Muscle of leg (tissue), 11 donors: Measurements from ENCODE around the gene PCID2. TPM values are rescaled to one million over a fixed set of nuclear protein-coding genes. Genes with fewer than 3 reads are reported as not detected.

Experiments
- DNase-seq: peaks from one replicate; pipeline ENCODE4 v3.0.0; 2013
- H3K27ac ChIP-seq: one replicate; pipeline ENCODE4 v1.5.1; 2013; ENCODE audit warnings: mild to moderate bottlenecking, low read length, control low read depth
- H3K27me3 ChIP-seq: one replicate; pipeline ENCODE4 v1.6.1; 2013; ENCODE audit warnings: low read length; ENCODE audit not compliant: control insufficient read depth, insufficient read depth
- H3K36me3 ChIP-seq: one replicate; pipeline ENCODE4 v1.6.1; 2013; ENCODE audit warnings: low read length; ENCODE audit not compliant: control insufficient read depth, insufficient read depth
- H3K4me1 ChIP-seq: one replicate; pipeline ENCODE4 v1.6.1; 2013; ENCODE audit warnings: low read length; ENCODE audit not compliant: control insufficient read depth, insufficient read depth
- H3K4me3 ChIP-seq: one replicate; pipeline ENCODE4 v1.5.1; 2013; ENCODE audit warnings: low read length, control low read depth
- H3K9me3 ChIP-seq: replicated peaks from 2 replicates; pipeline ENCODE4 v1.6.1; 2013; ENCODE audit warnings: low read depth, low read length; ENCODE audit not compliant: control insufficient read depth
- WGBS: methylation state at CpG from one replicate; pipeline ENCODE4 v1.1.5; 2013; ENCODE audit warnings: missing lambda C conversion rate; ENCODE audit not compliant: insufficient coverage; 5-methylcytosine and 5-hydroxymethylcytosine counted together
- polyA plus RNA-seq, 8 donors: library from polyadenylated mRNA; unstranded; fragments of 120-200 nt; gene quantifications; one replicate each; pipeline versions ENCODE4 v1.2.1 to v1.2.3, GENCODE V29; 2013; ENCODE audit warnings: inconsistent platforms in 1 of 8, low replicate concordance in 1 of 8; ENCODE audit not compliant: insufficient read length in 8 of 8, insufficient read depth in 1 of 8
- total RNA-seq: library from RNA; stranded (reverse); fragments of 120-200 nt; gene quantifications from one replicate; pipeline ENCODE4 v1.2.4, GENCODE V29; 2013

Gene PCID2
- total and polyA plus RNA-seq, 9 donors = 34.6 to 44.3 (median 37.2) TPM

DNA sequence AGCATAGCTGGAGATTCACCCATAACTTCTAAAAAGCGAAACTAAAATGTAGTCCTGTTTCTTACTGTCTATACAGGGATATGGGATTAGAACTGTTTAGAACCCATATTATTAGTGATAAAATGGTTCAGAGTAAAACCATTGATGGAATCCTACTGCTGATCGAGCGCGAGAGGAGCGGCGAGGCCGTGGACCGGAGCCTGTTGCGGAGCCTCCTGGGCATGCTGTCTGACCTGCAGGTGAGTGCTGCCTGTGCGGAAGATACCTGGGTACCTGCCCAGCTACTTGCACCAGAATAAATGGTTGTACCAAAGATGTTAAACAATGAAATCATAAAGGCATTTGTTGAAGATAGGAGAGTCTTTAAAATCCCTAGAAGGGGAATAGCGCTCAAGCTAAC lies 24.6 kb upstream of the PCID2 start:
- WGBS = 96% methylated on average over 8 of the region's 11 CpGs
- no peaks in the 10 kb centered on the region for H3K9me3 ChIP-seq
- H3K4me3 ChIP-seq = no peak overlapping the region
- DNase-seq = no peak
- H3K27ac ChIP-seq = no peak overlapping the region
- H3K4me1 ChIP-seq = no peaks in the 10 kb centered on the region
- no peaks in the 10 kb centered on the region for H3K27me3 ChIP-seq
- H3K36me3 ChIP-seq = peaks cover 58% of the 10 kb centered on the region

DNA sequence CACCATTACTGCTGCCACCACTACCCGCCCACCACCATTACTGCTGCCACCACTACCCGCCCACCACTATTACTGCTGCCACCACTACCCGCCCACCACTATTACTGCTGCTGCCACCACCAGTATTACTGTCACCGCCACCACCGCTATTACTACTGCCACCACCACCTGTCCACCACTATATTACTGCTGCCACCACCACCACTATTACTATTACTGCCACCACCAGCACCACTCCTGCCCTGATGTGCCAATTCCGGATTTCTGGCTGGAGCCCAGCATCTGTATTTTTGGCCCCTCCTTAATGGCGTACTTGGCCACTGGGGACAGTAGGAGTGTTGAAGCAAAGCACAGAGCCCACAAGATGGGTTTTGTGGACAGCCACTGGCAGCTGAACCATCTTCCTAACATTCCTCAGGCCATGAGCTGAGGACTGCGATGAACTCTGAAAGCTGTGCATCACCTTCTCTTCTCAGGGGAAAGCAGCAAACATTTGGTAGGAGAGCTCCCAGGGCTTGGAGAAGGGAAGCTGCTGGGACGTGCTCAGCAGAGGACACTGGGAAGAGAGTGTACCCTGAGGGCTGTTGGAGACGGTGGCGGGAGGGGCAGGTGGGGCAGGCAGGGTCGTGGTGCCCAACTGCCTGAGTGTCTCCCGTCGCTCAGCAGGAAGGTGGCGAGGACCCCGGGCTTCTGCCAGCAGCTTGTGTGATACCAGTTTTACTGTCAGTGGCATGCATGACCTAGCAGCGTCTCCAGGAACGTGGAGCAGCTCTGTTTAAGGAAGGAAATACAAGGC lies 23.9 kb upstream of the PCID2 start:
- no peak overlapping the region for H3K4me3 ChIP-seq
- DNase-seq = no peak
- H3K27ac ChIP-seq = no peak overlapping the region
- no peaks in the 10 kb centered on the region for H3K27me3 ChIP-seq
- H3K9me3 ChIP-seq = no peaks in the 10 kb centered on the region
- WGBS = 88% methylated on average over 15 of the region's 18 CpGs
- peaks cover 59% of the 10 kb centered on the region for H3K36me3 ChIP-seq
- H3K4me1 ChIP-seq = no peaks in the 10 kb centered on the region

- Histone ChIP-seq H3K27me3 (no peaks in the 10 kb centered on the region), H3K4me1 (no peaks in the 10 kb centered on the region), H3K27ac (no peak overlapping the region), H3K4me3 (no peak overlapping the region), H3K36me3 (peaks cover 62% of the 10 kb centered on the region), H3K9me3 (no peaks in the 10 kb centered on the region)
- no peak for DNase-seq
- WGBS = 74% methylated on average over 13 of the region's 14 CpGs
Measured at GRCh38 chr13:113231306-113232207, 23.1 kb upstream of the PCID2 start.

- Histone ChIP-seq H3K9me3 (no peaks in the 10 kb centered on the region), H3K27ac (no peak overlapping the region), H3K27me3 (no peaks in the 10 kb centered on the region), H3K4me1 (no peaks in the 10 kb centered on the region), H3K36me3 (peaks cover 67% of the 10 kb centered on the region), H3K4me3 (no peak overlapping the region)
- WGBS = 94% methylated on average over 15 of the region's 20 CpGs
- no peak for DNase-seq
Measured at GRCh38 chr13:113229791-113230190, 21.3 kb upstream of the PCID2 start.

DNA sequence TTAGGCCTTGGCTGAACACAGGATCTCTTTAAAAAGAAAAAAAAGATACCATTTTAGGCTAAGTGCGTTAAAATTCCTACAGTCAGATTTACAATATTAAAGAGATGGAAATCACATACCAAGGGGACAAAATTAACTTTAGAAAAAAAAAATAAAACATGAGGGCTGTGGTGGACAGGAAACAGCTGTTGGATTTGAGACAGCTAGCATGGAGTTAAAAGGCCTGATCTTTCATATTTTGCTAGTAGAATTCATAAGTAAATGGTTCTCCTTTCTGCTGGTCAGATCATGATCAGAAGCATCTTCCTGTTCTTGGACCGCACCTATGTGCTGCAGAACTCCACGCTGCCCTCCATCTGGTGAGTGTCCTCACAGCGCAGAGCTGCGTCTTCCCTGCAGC lies 20.7 kb upstream of the PCID2 start:
- H3K27me3 ChIP-seq = no peaks in the 10 kb centered on the region
- no peak overlapping the region for H3K4me3 ChIP-seq
- H3K36me3 ChIP-seq = peaks cover 66% of the 10 kb centered on the region
- DNase-seq = no peak
- no peak overlapping the region for H3K27ac ChIP-seq
- H3K4me1 ChIP-seq = no peaks in the 10 kb centered on the region
- WGBS = 100% methylated on average over 1 of the region's 5 CpGs
- no peaks in the 10 kb centered on the region for H3K9me3 ChIP-seq

GRCh38 chr13:113226873-113227450 lies 18.5 kb upstream of the PCID2 start:
- H3K4me1 ChIP-seq = no peaks in the 10 kb centered on the region
- WGBS = 69% methylated on average over 5 of the region's 7 CpGs
- DNase-seq = no peak
- H3K27ac ChIP-seq = no peak overlapping the region
- H3K9me3 ChIP-seq = no peaks in the 10 kb centered on the region
- no peak overlapping the region for H3K4me3 ChIP-seq
- H3K36me3 ChIP-seq = peaks cover 77% of the 10 kb centered on the region
- H3K27me3 ChIP-seq = no peaks in the 10 kb centered on the region

DNA sequence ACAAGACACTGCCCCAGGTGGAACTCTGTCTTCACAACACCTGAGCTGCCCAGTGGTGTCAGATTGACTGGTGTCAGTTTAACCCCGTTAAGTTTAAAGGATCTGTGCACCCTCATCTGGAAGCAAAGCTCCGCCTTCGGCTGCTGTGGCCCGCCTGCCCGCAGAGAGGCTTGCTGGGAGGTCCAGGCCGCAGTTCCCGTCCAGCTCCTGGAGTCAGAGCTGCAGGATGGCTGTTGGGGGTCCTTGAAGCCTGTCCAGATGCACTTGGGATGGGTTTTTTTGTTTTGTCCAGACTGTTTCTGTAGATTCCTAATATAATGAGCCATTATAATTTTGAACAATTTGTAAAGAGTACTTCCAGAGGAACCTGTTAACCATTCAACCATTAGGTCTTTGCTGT lies 17.0 kb upstream of the PCID2 start:
- WGBS = 67% methylated on average over 1 of the region's 7 CpGs
- no peak for DNase-seq
- no peak overlapping the region for H3K27ac ChIP-seq
- H3K27me3 ChIP-seq = no peaks in the 10 kb centered on the region
- no peaks in the 10 kb centered on the region for H3K9me3 ChIP-seq
- H3K4me3 ChIP-seq = no peak overlapping the region
- no peaks in the 10 kb centered on the region for H3K4me1 ChIP-seq
- H3K36me3 ChIP-seq = peaks cover 83% of the 10 kb centered on the region

- DNase-seq = no peak
- Histone ChIP-seq H3K4me3 (no peak overlapping the region), H3K9me3 (no peaks in the 10 kb centered on the region), H3K27ac (no peak overlapping the region), H3K4me1 (no peaks in the 10 kb centered on the region), H3K27me3 (no peaks in the 10 kb centered on the region), H3K36me3 (peaks cover 80% of the 10 kb centered on the region)
- WGBS = 68% methylated on average over 6 of the region's 10 CpGs
Measured at GRCh38 chr13:113224486-113224885, 16.0 kb upstream of the PCID2 start.

DNA sequence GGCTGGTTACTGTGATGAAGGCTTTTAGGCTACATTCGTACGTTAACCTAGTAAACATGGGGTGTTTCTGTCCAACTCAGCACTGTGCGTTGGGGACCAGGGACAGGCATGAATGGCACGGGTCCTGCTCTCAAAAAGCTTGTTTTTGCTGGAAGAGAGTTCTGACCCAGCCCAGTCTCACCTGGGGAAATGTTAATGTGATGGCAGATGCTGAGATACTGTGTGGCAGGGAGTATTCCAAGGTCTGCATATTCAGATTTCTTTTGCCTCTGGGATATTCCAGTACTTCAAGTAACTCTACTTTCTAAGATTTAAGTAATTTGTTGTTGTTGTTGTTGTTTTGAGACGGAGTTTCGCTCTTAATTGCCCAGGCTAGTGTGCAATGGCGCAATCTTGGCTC lies 14.6 kb upstream of the PCID2 start:
- Histone ChIP-seq H3K27ac (no peak overlapping the region), H3K4me3 (no peak overlapping the region), H3K9me3 (no peaks in the 10 kb centered on the region), H3K27me3 (no peaks in the 10 kb centered on the region), H3K4me1 (no peaks in the 10 kb centered on the region), H3K36me3 (peaks cover 75% of the 10 kb centered on the region)
- DNase-seq = no peak
- WGBS = 98% methylated on average over 5 of the region's 7 CpGs

DNA sequence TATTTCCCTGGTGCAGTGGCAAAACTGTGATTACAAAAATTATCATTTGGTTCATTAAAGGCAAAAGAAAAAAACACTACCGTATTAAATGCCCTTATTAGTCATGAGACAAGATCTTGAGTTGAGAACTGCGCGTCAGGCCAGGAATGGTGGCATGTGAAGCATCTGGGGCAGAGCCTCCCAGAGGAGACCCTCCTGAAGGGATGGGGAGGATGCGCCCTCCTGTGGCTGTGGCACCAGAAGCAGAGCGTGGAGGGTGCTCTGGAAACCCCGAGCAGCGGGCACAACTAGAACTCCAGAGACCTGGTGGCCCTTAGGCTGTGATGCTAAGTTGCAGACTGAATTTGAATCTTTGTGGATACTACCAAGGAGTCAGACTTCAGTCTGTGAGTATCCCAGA lies 12.4 kb upstream of the PCID2 start:
- 94% methylated on average over 6 of the region's 7 CpGs for WGBS
- Histone ChIP-seq H3K27me3 (no peaks in the 10 kb centered on the region), H3K4me1 (peaks cover 3% of the 10 kb centered on the region), H3K4me3 (no peak overlapping the region), H3K27ac (no peak overlapping the region), H3K36me3 (peaks cover 55% of the 10 kb centered on the region), H3K9me3 (no peaks in the 10 kb centered on the region)
- no peak for DNase-seq
